ENCODE results near the gene ZNF827.

GRCh38 chr4:145820407-145820806, 118.2 kb downstream of the ZNF827 start:
- TF ChIP-seq MAFF (IDR thresholded peaks at IDR 0.05; ENCODE audit: low read depth, low read length) (no peak), YY1 (IDR thresholded peaks at IDR 0.05; ENCODE audit: insufficient read depth, insufficient replicate concordance, low read depth, low read length) (no peak), U2AF2 (IDR thresholded peaks at IDR 0.05; ENCODE audit: low read depth, low read length) (no peak), PHF5A (CRISPR knock-in tag; IDR thresholded peaks at IDR 0.05; ENCODE audit: low read depth, unreplicated experiment) (no peak)

Data from HepG2 (cell line).